ENCODE data around the gene YIPF3. TPM values are rescaled to one million over a fixed set of nuclear protein-coding genes. Genes with fewer than 3 reads are reported as not detected.

YIPF3 gene
- total RNA-seq, 6 experiments from 2014 or later: 58.9 to 70.0 (median 62.7) TPM

DNA sequence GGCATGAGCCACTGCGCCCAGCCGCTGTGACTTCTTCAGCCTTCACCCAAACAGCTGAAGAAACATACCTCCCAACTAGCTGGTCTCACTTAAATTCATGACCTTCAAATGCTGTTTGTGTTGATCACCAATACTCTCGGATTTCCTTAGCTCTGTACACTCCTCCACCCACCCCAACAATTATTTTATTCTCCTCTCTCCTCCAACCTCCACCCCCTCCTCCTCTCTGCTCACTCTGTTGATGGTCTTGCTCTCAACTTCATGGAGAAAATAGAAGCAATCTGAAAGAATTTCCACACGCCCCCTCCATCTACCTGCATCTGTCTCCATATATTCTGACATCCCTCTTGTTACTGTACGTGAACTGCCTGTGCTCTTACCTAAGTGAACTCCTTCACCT lies 54.8 kb downstream of the YIPF3 start:
- ATAC-seq: no peak
- no peaks in the 10 kb centered on the region for H3K27me3 ChIP-seq
- DNase-seq: no peak
- H3K27ac ChIP-seq: no peak overlapping the region
- H3K4me3 ChIP-seq: no peak overlapping the region
- TF ChIP-seq, protein P1, sequence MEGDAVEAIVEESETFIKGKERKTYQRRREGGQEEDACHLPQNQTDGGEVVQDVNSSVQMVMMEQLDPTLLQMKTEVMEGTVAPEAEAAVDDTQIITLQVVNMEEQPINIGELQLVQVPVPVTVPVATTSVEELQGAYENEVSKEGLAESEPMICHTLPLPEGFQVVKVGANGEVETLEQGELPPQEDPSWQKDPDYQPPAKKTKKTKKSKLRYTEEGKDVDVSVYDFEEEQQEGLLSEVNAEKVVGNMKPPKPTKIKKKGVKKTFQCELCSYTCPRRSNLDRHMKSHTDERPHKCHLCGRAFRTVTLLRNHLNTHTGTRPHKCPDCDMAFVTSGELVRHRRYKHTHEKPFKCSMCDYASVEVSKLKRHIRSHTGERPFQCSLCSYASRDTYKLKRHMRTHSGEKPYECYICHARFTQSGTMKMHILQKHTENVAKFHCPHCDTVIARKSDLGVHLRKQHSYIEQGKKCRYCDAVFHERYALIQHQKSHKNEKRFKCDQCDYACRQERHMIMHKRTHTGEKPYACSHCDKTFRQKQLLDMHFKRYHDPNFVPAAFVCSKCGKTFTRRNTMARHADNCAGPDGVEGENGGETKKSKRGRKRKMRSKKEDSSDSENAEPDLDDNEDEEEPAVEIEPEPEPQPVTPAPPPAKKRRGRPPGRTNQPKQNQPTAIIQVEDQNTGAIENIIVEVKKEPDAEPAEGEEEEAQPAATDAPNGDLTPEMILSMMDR (IDR thresholded peaks at IDR 0.05): no peak
- no peak for TF ChIP-seq POLR2A (IDR thresholded peaks at IDR 0.05)
- no peaks in the 10 kb centered on the region for H3K9me3 ChIP-seq
- no peaks in the 10 kb centered on the region for H3K36me3 ChIP-seq
- intact Hi-C loops (cut with DNase I): no loop called here
- no peaks in the 10 kb centered on the region for H3K4me1 ChIP-seq
- 51% methylated on average over 2 of the region's 5 CpGs for WGBS (ENCODE audit: insufficient coverage, low coverage, low lambda C conversion rate, missing lambda C conversion rate)

Small RNAs within 50 kb of the gene (small RNA-seq; reads per million reads assigned to genes)
- gene RF00426 (0 reads per million in 2 experiments), gene RNU6-1113P (0 reads per million in 2 experiments)

Other genes with a start within 250 kb of the YIPF3 start
- gene SLC22A7, start 218.7 kb downstream of the YIPF3 start, total RNA-seq: 100 to 1,000 TPM; 145 to 348 (median 185) TPM
- 1 to 10 TPM; 2.1 to 7.9 (median 5.2) TPM for gene CRIP3, start 208.1 kb downstream of the YIPF3 start, total RNA-seq
- gene ZNF318, start 147.3 kb downstream of the YIPF3 start, total RNA-seq: 10 to 100 TPM in 2 of 6 experiments, 1 to 10 TPM in 4; 8.8 to 13.3 (median 9.1) TPM
- gene ABCC10, start 89.4 kb downstream of the YIPF3 start, total RNA-seq: 10 to 100 TPM in 1 of 6 experiments, 1 to 10 TPM in 5; 5.8 to 10.7 (median 7.5) TPM
- gene DLK2, start 61.4 kb downstream of the YIPF3 start, total RNA-seq: under 1 TPM in 1 of 6 experiments, not detected in 5; 0.13 TPM
- gene TJAP1, start 39.4 kb downstream of the YIPF3 start, total RNA-seq: 10 to 100 TPM in 5 of 6 experiments, 1 to 10 TPM in 1; 9.2 to 16.0 (median 12.9) TPM
- under 1 TPM in 5 of 6 experiments, not detected in 1; 0.12 to 0.43 (median 0.26) TPM for gene LRRC73, start 6.6 kb downstream of the YIPF3 start, total RNA-seq
- gene POLR1C, start 163 bp upstream of the YIPF3 start, total RNA-seq: 10 to 100 TPM; 12.2 to 17.7 (median 14.1) TPM
- 10 to 100 TPM; 11.3 to 16.3 (median 12.6) TPM for gene XPO5, start 59.1 kb upstream of the YIPF3 start, total RNA-seq
- gene POLH, start 59.3 kb upstream of the YIPF3 start, total RNA-seq: 1 to 10 TPM; 5.1 to 9.3 (median 6.8) TPM
- 10 to 100 TPM; 12.5 to 39.9 (median 19.2) TPM for gene GTPBP2, start 112.3 kb upstream of the YIPF3 start, total RNA-seq
- gene MAD2L1BP, start 118.9 kb upstream of the YIPF3 start, total RNA-seq: 10 to 100 TPM; 11.7 to 31.7 (median 14.6) TPM
- not detected for gene RSPH9, start 128.1 kb upstream of the YIPF3 start, total RNA-seq
- 10 to 100 TPM; 23.5 to 45.4 (median 25.6) TPM for gene MRPS18A, start 170.9 kb upstream of the YIPF3 start, total RNA-seq